ENCODE data around the gene HIGD1A. TPM values are rescaled to one million over a fixed set of nuclear protein-coding genes. Genes with fewer than 3 reads are reported as not detected.

Gene HIGD1A
- total and polyA plus RNA-seq, 10 of the 15 experiments (the other 5 are each of a cell fraction or from before 2014, with no cell fraction given), result 73.9 to 487 (median 175) TPM

- TF ChIP-seq, protein P1, sequence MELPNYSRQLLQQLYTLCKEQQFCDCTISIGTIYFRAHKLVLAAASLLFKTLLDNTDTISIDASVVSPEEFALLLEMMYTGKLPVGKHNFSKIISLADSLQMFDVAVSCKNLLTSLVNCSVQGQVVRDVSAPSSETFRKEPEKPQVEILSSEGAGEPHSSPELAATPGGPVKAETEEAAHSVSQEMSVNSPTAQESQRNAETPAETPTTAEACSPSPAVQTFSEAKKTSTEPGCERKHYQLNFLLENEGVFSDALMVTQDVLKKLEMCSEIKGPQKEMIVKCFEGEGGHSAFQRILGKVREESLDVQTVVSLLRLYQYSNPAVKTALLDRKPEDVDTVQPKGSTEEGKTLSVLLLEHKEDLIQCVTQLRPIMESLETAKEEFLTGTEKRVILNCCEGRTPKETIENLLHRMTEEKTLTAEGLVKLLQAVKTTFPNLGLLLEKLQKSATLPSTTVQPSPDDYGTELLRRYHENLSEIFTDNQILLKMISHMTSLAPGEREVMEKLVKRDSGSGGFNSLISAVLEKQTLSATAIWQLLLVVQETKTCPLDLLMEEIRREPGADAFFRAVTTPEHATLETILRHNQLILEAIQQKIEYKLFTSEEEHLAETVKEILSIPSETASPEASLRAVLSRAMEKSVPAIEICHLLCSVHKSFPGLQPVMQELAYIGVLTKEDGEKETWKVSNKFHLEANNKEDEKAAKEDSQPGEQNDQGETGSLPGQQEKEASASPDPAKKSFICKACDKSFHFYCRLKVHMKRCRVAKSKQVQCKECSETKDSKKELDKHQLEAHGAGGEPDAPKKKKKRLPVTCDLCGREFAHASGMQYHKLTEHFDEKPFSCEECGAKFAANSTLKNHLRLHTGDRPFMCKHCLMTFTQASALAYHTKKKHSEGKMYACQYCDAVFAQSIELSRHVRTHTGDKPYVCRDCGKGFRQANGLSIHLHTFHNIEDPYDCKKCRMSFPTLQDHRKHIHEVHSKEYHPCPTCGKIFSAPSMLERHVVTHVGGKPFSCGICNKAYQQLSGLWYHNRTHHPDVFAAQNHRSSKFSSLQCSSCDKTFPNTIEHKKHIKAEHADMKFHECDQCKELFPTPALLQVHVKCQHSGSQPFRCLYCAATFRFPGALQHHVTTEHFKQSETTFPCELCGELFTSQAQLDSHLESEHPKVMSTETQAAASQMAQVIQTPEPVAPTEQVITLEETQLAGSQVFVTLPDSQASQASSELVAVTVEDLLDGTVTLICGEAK (IDR thresholded peaks at IDR 0.05; ENCODE audit: borderline replicate concordance), result no peak
- TF ChIP-seq ZNF274 (IDR thresholded peaks at IDR 0.05; ENCODE audit: insufficient read depth, insufficient read length), result no peak
Observed at GRCh38 chr3:42742688-42743087, 61.6 kb downstream of the HIGD1A start (continued).

- no TSS peak for BruUV-seq (replicated peaks)
- CTCF ChIA-PET, result interaction anchor here (1.2 to 2.9 kb wide), 7 partner anchors 8 to 159 kb away, joined by 3 to 12 read pairs (median 3); no protein-coding TSS in a partner anchor
- no peak for FAIRE-seq
Observed at GRCh38 chr3:42742259-42742658, 62.0 kb downstream of the HIGD1A start.

More at GRCh38 chr3:42742259-42742658, 62.0 kb downstream of the HIGD1A start:
- Histone ChIP-seq H3K27ac (ENCODE audit: control insufficient read depth, insufficient read depth) (no peak overlapping the region), H4K20me1 (ENCODE audit: control insufficient read depth, insufficient read depth) (no peaks in the 10 kb centered on the region), H3K4me2 (ENCODE audit: control insufficient read depth, insufficient read depth) (no peak overlapping the region), H3K9me3 (replicated peaks; ENCODE audit: control insufficient read depth, insufficient read depth, low read length) (no peaks in the 10 kb centered on the region), H3K27me3 (replicated peaks in 1 of 2; ENCODE audit: control insufficient read depth in 2 of 2, insufficient read depth in 2 of 2, low read length in 1 of 2) (no peaks in the 10 kb centered on the region), H2AFZ (ENCODE audit: control insufficient read depth, low read depth, low read length) (no peak overlapping the region), H3K4me1 (ENCODE audit: control insufficient read depth, insufficient read depth, low read length) (no peaks in the 10 kb centered on the region), H3K79me2 (ENCODE audit: control insufficient read depth, insufficient read depth, low read length) (no peaks in the 10 kb centered on the region), H3K4me3 (no peak overlapping the region), H3K9ac (ENCODE audit: control insufficient read depth, insufficient read depth, low read length) (no peak overlapping the region), H3K36me3 (ENCODE audit: control insufficient read depth in 2 of 2, insufficient read depth in 2 of 2, low read length in 1 of 2) (no peaks in the 10 kb centered on the region)
- 54% methylated on average over 4 of the region's 4 CpGs for WGBS (ENCODE audit: insufficient coverage, insufficient replicate concordance, low lambda C conversion rate, missing lambda C conversion rate)
- ChIA-PET POLR2A (no interaction called here), RAD21 (ENCODE audit: unreplicated experiment) (interaction anchor here (2.6 kb wide), 1 partner anchor 160 kb away, joined by 15 read pairs; the partner anchor contains the start of gene SEC22C), SMC1A (ENCODE audit: uncharacterized antibody, unreplicated experiment) (interaction anchor here (1.1 to 1.8 kb wide), 2 partner anchors 136 to 159 kb away, joined by 3 to 7 read pairs; no protein-coding TSS in a partner anchor)
- in situ Hi-C loops (cut with MboI), result loop anchor here (10.0 kb wide), 1 partner anchor 167 kb away; no protein-coding TSS in a partner anchor
- intact Hi-C loops (cut with micrococcal nuclease; ENCODE audit: unreplicated experiment), result loop anchor here (5.0 to 10.0 kb wide), 3 partner anchors 90 to 197 kb away; partner anchors contain the start of gene ZBTB47
- DNase-seq (ENCODE audit: low read depth, low spot score) (no peak), ATAC-seq (no peak)
- no peak for TF ChIP-seq ZNF622 (IDR thresholded peaks at IDR 0.05)
- TF ChIP-seq, protein P2, sequence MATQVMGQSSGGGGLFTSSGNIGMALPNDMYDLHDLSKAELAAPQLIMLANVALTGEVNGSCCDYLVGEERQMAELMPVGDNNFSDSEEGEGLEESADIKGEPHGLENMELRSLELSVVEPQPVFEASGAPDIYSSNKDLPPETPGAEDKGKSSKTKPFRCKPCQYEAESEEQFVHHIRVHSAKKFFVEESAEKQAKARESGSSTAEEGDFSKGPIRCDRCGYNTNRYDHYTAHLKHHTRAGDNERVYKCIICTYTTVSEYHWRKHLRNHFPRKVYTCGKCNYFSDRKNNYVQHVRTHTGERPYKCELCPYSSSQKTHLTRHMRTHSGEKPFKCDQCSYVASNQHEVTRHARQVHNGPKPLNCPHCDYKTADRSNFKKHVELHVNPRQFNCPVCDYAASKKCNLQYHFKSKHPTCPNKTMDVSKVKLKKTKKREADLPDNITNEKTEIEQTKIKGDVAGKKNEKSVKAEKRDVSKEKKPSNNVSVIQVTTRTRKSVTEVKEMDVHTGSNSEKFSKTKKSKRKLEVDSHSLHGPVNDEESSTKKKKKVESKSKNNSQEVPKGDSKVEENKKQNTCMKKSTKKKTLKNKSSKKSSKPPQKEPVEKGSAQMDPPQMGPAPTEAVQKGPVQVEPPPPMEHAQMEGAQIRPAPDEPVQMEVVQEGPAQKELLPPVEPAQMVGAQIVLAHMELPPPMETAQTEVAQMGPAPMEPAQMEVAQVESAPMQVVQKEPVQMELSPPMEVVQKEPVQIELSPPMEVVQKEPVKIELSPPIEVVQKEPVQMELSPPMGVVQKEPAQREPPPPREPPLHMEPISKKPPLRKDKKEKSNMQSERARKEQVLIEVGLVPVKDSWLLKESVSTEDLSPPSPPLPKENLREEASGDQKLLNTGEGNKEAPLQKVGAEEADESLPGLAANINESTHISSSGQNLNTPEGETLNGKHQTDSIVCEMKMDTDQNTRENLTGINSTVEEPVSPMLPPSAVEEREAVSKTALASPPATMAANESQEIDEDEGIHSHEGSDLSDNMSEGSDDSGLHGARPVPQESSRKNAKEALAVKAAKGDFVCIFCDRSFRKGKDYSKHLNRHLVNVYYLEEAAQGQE (IDR thresholded peaks at IDR 0.05; ENCODE audit: low read depth, low read length), result no peak
- no peak for TF ChIP-seq CTCF (IDR thresholded peaks at IDR 0.05 in 2 of 3, conservative IDR thresholded peaks at IDR 0.05 in 1 of 3; ENCODE audit: control insufficient read depth in 2 of 3, extremely low read depth in 1 of 3, insufficient read depth in 1 of 3, low read depth in 3 of 3, low read length in 3 of 3)
- no peak for TF ChIP-seq SRF (IDR thresholded peaks at IDR 0.05; ENCODE audit: low read depth in 2 of 2, low read length in 2 of 2)
- no peak for TF ChIP-seq SMAD5 (IDR thresholded peaks at IDR 0.05; ENCODE audit: low read depth)
- no peak for TF ChIP-seq NR2C1 (IDR thresholded peaks at IDR 0.05)
- no peak for TF ChIP-seq NFXL1 (IDR thresholded peaks at IDR 0.05; ENCODE audit: borderline replicate concordance)
- TF ChIP-seq ELK1 (IDR thresholded peaks at IDR 0.05; ENCODE audit: low read depth, low read length), result no peak

Measured in GM12878 (cell line).